PFSK-1 (cell line): Measurements from ENCODE around the gene NLGN3.

Source experiments
- FOXP2 ChIP-seq: optimal IDR thresholded peaks from 2 replicates; pipeline ENCODE3; 2011; ENCODE audit warnings: borderline replicate concordance, control low read depth, inconsistent platforms; ENCODE audit not compliant: insufficient read depth; ENCODE audit errors: extremely low read length, extremely low read depth
- POLR2AphosphoS5 ChIP-seq: IDR thresholded peaks from 2 replicates; pipeline ENCODE4 v1.6.1; 2012; ENCODE audit warnings: low read depth, mild to moderate bottlenecking, control low read depth, low read length, moderate library complexity
- REST ChIP-seq, 2 experiments: IDR thresholded peaks; 2 replicates each; pipeline versions ENCODE4 v1.6.1 to v1.8.0; 2011 to 2012; ENCODE audit warnings: low read depth in 2 of 2, low read length in 2 of 2, control low read depth in 1 of 2, inconsistent platforms in 1 of 2, mild to moderate bottlenecking in 1 of 2, moderate library complexity in 1 of 2; ENCODE audit not compliant: insufficient read depth in 1 of 2
- SIN3A ChIP-seq: IDR thresholded peaks from 2 replicates; pipeline ENCODE4 v1.6.1; 2012; ENCODE audit warnings: mild to moderate bottlenecking, low read length, moderate library complexity, borderline replicate concordance; ENCODE audit not compliant: insufficient read depth
- TAF1 ChIP-seq: IDR thresholded peaks from 2 replicates; pipeline ENCODE4 v1.6.1; 2012; ENCODE audit warnings: low read length, control low read depth, borderline replicate concordance; ENCODE audit not compliant: insufficient read depth

NLGN3 gene

GRCh38 chrX:71164071-71164470 lies 19.4 kb downstream of the NLGN3 start:
- TF ChIP-seq REST (IDR thresholded peaks at IDR 0.05; ENCODE audit: insufficient read depth in 1 of 2, low read depth in 2 of 2, low read length in 2 of 2) = no peak
- TF ChIP-seq FOXP2 = no peak
- no peak for TF ChIP-seq TAF1
- TF ChIP-seq SIN3A = no peak
- TF ChIP-seq POLR2AphosphoS5 = no peak

GRCh38 chrX:71166461-71166860 lies 21.8 kb downstream of the NLGN3 start:
- TF ChIP-seq SIN3A (no peak), REST (IDR thresholded peaks at IDR 0.05; ENCODE audit: insufficient read depth in 1 of 2, low read depth in 2 of 2, low read length in 2 of 2) (no peak), FOXP2 (no peak), POLR2AphosphoS5 (no peak)

- TF ChIP-seq FOXP2 (no peak), REST (IDR thresholded peaks at IDR 0.05; ENCODE audit: insufficient read depth in 1 of 2, low read depth in 2 of 2, low read length in 2 of 2) (no peak), SIN3A (no peak)
Measured at GRCh38 chrX:71167031-71167781, 22.6 kb downstream of the NLGN3 start.

- no peak for TF ChIP-seq FOXP2
- TF ChIP-seq REST (IDR thresholded peaks at IDR 0.05; ENCODE audit: insufficient read depth in 1 of 2, low read depth in 2 of 2, low read length in 2 of 2) = no peak
- TF ChIP-seq SIN3A = no peak
- TF ChIP-seq TAF1 = no peak
- TF ChIP-seq POLR2AphosphoS5 = no peak
Measured at GRCh38 chrX:71168134-71168533, 23.5 kb downstream of the NLGN3 start.

GRCh38 chrX:71169586-71169985 lies 24.9 kb downstream of the NLGN3 start:
- TF ChIP-seq REST (IDR thresholded peaks at IDR 0.05; ENCODE audit: insufficient read depth in 1 of 2, low read depth in 2 of 2, low read length in 2 of 2) (no peak), FOXP2 (no peak), TAF1 (no peak), SIN3A (no peak), POLR2AphosphoS5 (no peak)
